Activated T-helper 17 cell treated with anti-CD3 and anti-CD28 coated beads, Interleukin-2, amount 50 U/mL, for 72 hours (primary cell): Measurements from ENCODE around the gene RBM26. TPM values are rescaled to one million over a fixed set of nuclear protein-coding genes. Genes with fewer than 3 reads are reported as not detected.

Experiments used
- ATAC-seq: fragments of 150-1000 bp; cut with Tn5 transposase; replicated peaks from 2 replicates; pipeline ENCODE4 v1.10.0; 2021; ENCODE audit warnings: mild to moderate bottlenecking, moderate library complexity
- H3K27ac Mint-ChIP-seq: one replicate; pipeline ENCODE4 v1.8.0; 2022; ENCODE audit warnings: mixed read lengths
- H3K27me3 Mint-ChIP-seq: one replicate; pipeline ENCODE4 v1.8.0; 2022; ENCODE audit warnings: mixed read lengths
- H3K36me3 Mint-ChIP-seq: one replicate; pipeline ENCODE4 v1.8.0; 2022; ENCODE audit warnings: low read depth, mild to moderate bottlenecking, mixed read lengths
- H3K4me1 Mint-ChIP-seq: one replicate; pipeline ENCODE4 v1.8.0; 2022; ENCODE audit warnings: mixed read lengths
- H3K4me3 Mint-ChIP-seq: one replicate; pipeline ENCODE4 v1.8.0; 2022; ENCODE audit warnings: mild to moderate bottlenecking, mixed read lengths
- H3K9me3 Mint-ChIP-seq: one replicate; pipeline ENCODE4 v1.8.0; 2022; ENCODE audit warnings: mixed read lengths
- total RNA-seq, 2 donors: library from RNA; stranded (reverse); gene quantifications; one replicate each; pipeline ENCODE4 v1.2.3, GENCODE V29; 2022

Gene RBM26
- total RNA-seq: 10 to 100 TPM; 56.8 to 71.8 TPM

- Mint-ChIP-seq H3K9me3 (no peaks in the 10 kb centered on the region), H3K36me3 (peaks cover 8% of the 10 kb centered on the region), H3K27me3 (no peaks in the 10 kb centered on the region), H3K4me3 (no peak within 1 kb of the TSS), H3K27ac (no peak within 1 kb of the TSS), H3K4me1 (peaks cover 33% of the 10 kb centered on the region)
- peak; percentile 82 for ATAC-seq
Measured at GRCh38 chr13:79405831-79406596, at the start of gene RBM26. Gene RBM26 (minus strand): TSS chr13:79406255. CDS start chr13:79405774, 481 bp downstream.

GRCh38 chr13:79455331-79455730, 49.3 kb upstream of the RBM26 start:
- Mint-ChIP-seq H3K4me1 (peaks cover 55% of the 10 kb centered on the region), H3K9me3 (no peaks in the 10 kb centered on the region), H3K27me3 (no peaks in the 10 kb centered on the region), H3K27ac (peak overlapping the region; percentile 95), H3K36me3 (peaks cover 6% of the 10 kb centered on the region), H3K4me3 (peak overlapping the region; percentile 62)
- ATAC-seq: no peak

- no peaks in the 10 kb centered on the region for H3K27me3 Mint-ChIP-seq
Measured at GRCh38 chr13:79452239-79452913, 46.3 kb upstream of the RBM26 start.

GRCh38 chr13:79451500-79451962, 45.5 kb upstream of the RBM26 start:
- no peaks in the 10 kb centered on the region for H3K9me3 Mint-ChIP-seq
- H3K4me3 Mint-ChIP-seq: peak overlapping the region; percentile 80
- no peaks in the 10 kb centered on the region for H3K27me3 Mint-ChIP-seq
- peak overlapping the region; percentile 97 for H3K27ac Mint-ChIP-seq
- H3K4me1 Mint-ChIP-seq: peaks cover 56% of the 10 kb centered on the region
- H3K36me3 Mint-ChIP-seq: peaks cover 6% of the 10 kb centered on the region
- peak; percentile 93 for ATAC-seq

More at GRCh38 chr13:79452239-79452913, 46.3 kb upstream of the RBM26 start:
- no peaks in the 10 kb centered on the region for H3K9me3 Mint-ChIP-seq
- ATAC-seq: no peak
- peak overlapping the region; percentile 80 for H3K4me3 Mint-ChIP-seq
- H3K4me1 Mint-ChIP-seq: peaks cover 58% of the 10 kb centered on the region
- peak overlapping the region; percentile 97 for H3K27ac Mint-ChIP-seq
- peaks cover 6% of the 10 kb centered on the region for H3K36me3 Mint-ChIP-seq

- H3K9me3 Mint-ChIP-seq: no peaks in the 10 kb centered on the region
- peaks cover 6% of the 10 kb centered on the region for H3K36me3 Mint-ChIP-seq
- peak; percentile 43 for ATAC-seq
- H3K4me3 Mint-ChIP-seq: peak overlapping the region; percentile 63
- H3K27me3 Mint-ChIP-seq: no peaks in the 10 kb centered on the region
- peaks cover 57% of the 10 kb centered on the region for H3K4me1 Mint-ChIP-seq
- peak overlapping the region; percentile 97 for H3K27ac Mint-ChIP-seq
Measured at GRCh38 chr13:79450110-79450509, 44.1 kb upstream of the RBM26 start.

- Mint-ChIP-seq H3K27me3 (no peaks in the 10 kb centered on the region), H3K4me3 (peak overlapping the region; percentile 63), H3K36me3 (peaks cover 6% of the 10 kb centered on the region), H3K4me1 (peaks cover 51% of the 10 kb centered on the region), H3K9me3 (no peaks in the 10 kb centered on the region), H3K27ac (peak overlapping the region; percentile 97)
- no peak for ATAC-seq
Measured at GRCh38 chr13:79448413-79448812, 42.4 kb upstream of the RBM26 start.

GRCh38 chr13:79447741-79448140, 41.7 kb upstream of the RBM26 start:
- ATAC-seq: no peak
- peak overlapping the region; percentile 63 for H3K4me3 Mint-ChIP-seq
- peaks cover 6% of the 10 kb centered on the region for H3K36me3 Mint-ChIP-seq
- H3K4me1 Mint-ChIP-seq: peaks cover 44% of the 10 kb centered on the region
- no peaks in the 10 kb centered on the region for H3K27me3 Mint-ChIP-seq
- no peaks in the 10 kb centered on the region for H3K9me3 Mint-ChIP-seq
- peak overlapping the region; percentile 97 for H3K27ac Mint-ChIP-seq

GRCh38 chr13:79447141-79447540, 41.1 kb upstream of the RBM26 start:
- ATAC-seq: no peak
- Mint-ChIP-seq H3K9me3 (no peaks in the 10 kb centered on the region), H3K4me3 (peak overlapping the region; percentile 63), H3K36me3 (peaks cover 6% of the 10 kb centered on the region), H3K27me3 (no peaks in the 10 kb centered on the region), H3K27ac (peak overlapping the region; percentile 97), H3K4me1 (peaks cover 40% of the 10 kb centered on the region)

- H3K4me3 Mint-ChIP-seq: peak overlapping the region; percentile 63
- peaks cover 31% of the 10 kb centered on the region for H3K4me1 Mint-ChIP-seq
- ATAC-seq: peak; percentile 68
- H3K9me3 Mint-ChIP-seq: no peaks in the 10 kb centered on the region
- peak overlapping the region; percentile 97 for H3K27ac Mint-ChIP-seq
- H3K27me3 Mint-ChIP-seq: no peaks in the 10 kb centered on the region
- H3K36me3 Mint-ChIP-seq: no peaks in the 10 kb centered on the region
Measured at GRCh38 chr13:79445968-79446645, 40.1 kb upstream of the RBM26 start.

GRCh38 chr13:79442706-79443105, 36.7 kb upstream of the RBM26 start:
- Mint-ChIP-seq H3K36me3 (no peaks in the 10 kb centered on the region), H3K4me3 (no peak overlapping the region), H3K9me3 (no peaks in the 10 kb centered on the region), H3K27ac (no peak overlapping the region), H3K27me3 (no peaks in the 10 kb centered on the region), H3K4me1 (peaks cover 21% of the 10 kb centered on the region)
- peak; percentile 50 for ATAC-seq

GRCh38 chr13:79442221-79442620, 36.2 kb upstream of the RBM26 start:
- peaks cover 16% of the 10 kb centered on the region for H3K4me1 Mint-ChIP-seq
- ATAC-seq: no peak
- H3K27me3 Mint-ChIP-seq: no peaks in the 10 kb centered on the region
- no peaks in the 10 kb centered on the region for H3K36me3 Mint-ChIP-seq
- no peak overlapping the region for H3K27ac Mint-ChIP-seq
- H3K4me3 Mint-ChIP-seq: no peak overlapping the region
- H3K9me3 Mint-ChIP-seq: no peaks in the 10 kb centered on the region

GRCh38 chr13:79440958-79441528, 35.0 kb upstream of the RBM26 start:
- H3K27me3 Mint-ChIP-seq: no peaks in the 10 kb centered on the region
- no peak overlapping the region for H3K4me3 Mint-ChIP-seq
- H3K4me1 Mint-ChIP-seq: peaks cover 7% of the 10 kb centered on the region
- no peaks in the 10 kb centered on the region for H3K9me3 Mint-ChIP-seq
- H3K27ac Mint-ChIP-seq: no peak overlapping the region
- no peak for ATAC-seq
- no peaks in the 10 kb centered on the region for H3K36me3 Mint-ChIP-seq

GRCh38 chr13:79439275-79439674, 33.2 kb upstream of the RBM26 start:
- Mint-ChIP-seq H3K4me1 (peaks cover 15% of the 10 kb centered on the region), H3K27me3 (no peaks in the 10 kb centered on the region), H3K36me3 (no peaks in the 10 kb centered on the region), H3K9me3 (no peaks in the 10 kb centered on the region), H3K27ac (no peak overlapping the region), H3K4me3 (no peak overlapping the region)
- ATAC-seq: no peak

GRCh38 chr13:79435561-79435990, 29.5 kb upstream of the RBM26 start:
- H3K9me3 Mint-ChIP-seq: no peaks in the 10 kb centered on the region
- no peaks in the 10 kb centered on the region for H3K27me3 Mint-ChIP-seq
- peak overlapping the region; percentile 25 for H3K27ac Mint-ChIP-seq
- no peak overlapping the region for H3K4me3 Mint-ChIP-seq
- ATAC-seq: no peak
- H3K36me3 Mint-ChIP-seq: no peaks in the 10 kb centered on the region
- H3K4me1 Mint-ChIP-seq: peaks cover 15% of the 10 kb centered on the region
